Stimulated activated memory B cell treated with anti-CD40 and anti-IgM and Interleukin-4, amounts not matched to agents 10 μg/mL and 1 μg/mL and 100 μg/mL, for 72 hours (primary cell): ENCODE measurements around the gene ERFE.
"Not testable (repeated sequence)": the region's sequence is repeated elsewhere in the genome, so short reads cannot be mapped to it uniquely, and the experiment has no call there.

Experiments
- ATAC-seq: fragments of 150-1000 bp; cut with Tn5 transposase; 2 replicates; pipeline ENCODE4 v1.10.0; 2021
- H3K27ac Mint-ChIP-seq: one replicate; pipeline ENCODE4 v1.8.0; 2022; ENCODE audit warnings: mild to moderate bottlenecking, mixed read lengths
- H3K27me3 Mint-ChIP-seq: one replicate; pipeline ENCODE4 v1.8.0; 2022; ENCODE audit warnings: mixed read lengths
- H3K36me3 Mint-ChIP-seq: one replicate; pipeline ENCODE4 v1.8.0; 2022; ENCODE audit warnings: mixed read lengths
- H3K4me1 Mint-ChIP-seq: one replicate; pipeline ENCODE4 v1.8.0; 2022; ENCODE audit warnings: mixed read lengths
- H3K4me3 Mint-ChIP-seq: one replicate; pipeline ENCODE4 v1.8.0; 2022; ENCODE audit warnings: mild to moderate bottlenecking, moderate library complexity, mixed read lengths
- H3K9me3 Mint-ChIP-seq: one replicate; pipeline ENCODE4 v1.8.0; 2022; ENCODE audit warnings: mixed read lengths

Gene ERFE

GRCh38 chr2:238158509-238159070, at the start of gene ERFE:
ERFE (plus strand) TSS chr2:238158970; CDS start chr2:238159008, 38 bp downstream.
- H3K27ac Mint-ChIP-seq: no peak within 1 kb of the TSS
- H3K9me3 Mint-ChIP-seq: peaks cover 5% of the 10 kb centered on the region
- peak; percentile 67 for ATAC-seq
- H3K36me3 Mint-ChIP-seq: no peaks in the 10 kb centered on the region
- H3K27me3 Mint-ChIP-seq: peaks cover 35% of the 10 kb centered on the region
- H3K4me1 Mint-ChIP-seq: peaks cover 20% of the 10 kb centered on the region
- H3K4me3 Mint-ChIP-seq: peak within 1 kb of the TSS; percentile 77

- H3K4me3 Mint-ChIP-seq: no peak overlapping the region
- no peaks in the 10 kb centered on the region for H3K27me3 Mint-ChIP-seq
- no peak for ATAC-seq
- peaks cover 31% of the 10 kb centered on the region for H3K36me3 Mint-ChIP-seq
- peaks cover 9% of the 10 kb centered on the region for H3K9me3 Mint-ChIP-seq
- H3K27ac Mint-ChIP-seq: no peak overlapping the region
- peaks cover 18% of the 10 kb centered on the region for H3K4me1 Mint-ChIP-seq
Measured at GRCh38 chr2:238113611-238114010, 45.2 kb upstream of the ERFE start.

- no peak overlapping the region for H3K4me3 Mint-ChIP-seq
- H3K27ac Mint-ChIP-seq: no peak overlapping the region
- ATAC-seq: no peak
- H3K9me3 Mint-ChIP-seq: peaks cover 13% of the 10 kb centered on the region
- H3K36me3 Mint-ChIP-seq: peaks cover 31% of the 10 kb centered on the region
- H3K4me1 Mint-ChIP-seq: peaks cover 14% of the 10 kb centered on the region
- no peaks in the 10 kb centered on the region for H3K27me3 Mint-ChIP-seq
Measured at GRCh38 chr2:238114331-238114841, 44.4 kb upstream of the ERFE start.

GRCh38 chr2:238114851-238115660, 43.7 kb upstream of the ERFE start:
- no peak for ATAC-seq
- no peak overlapping the region for H3K27ac Mint-ChIP-seq
- H3K9me3 Mint-ChIP-seq: peaks cover 13% of the 10 kb centered on the region
- H3K4me1 Mint-ChIP-seq: peaks cover 17% of the 10 kb centered on the region
- H3K27me3 Mint-ChIP-seq: no peaks in the 10 kb centered on the region
- peaks cover 31% of the 10 kb centered on the region for H3K36me3 Mint-ChIP-seq
- no peak overlapping the region for H3K4me3 Mint-ChIP-seq

- H3K9me3 Mint-ChIP-seq: peaks cover 13% of the 10 kb centered on the region
- peaks cover 31% of the 10 kb centered on the region for H3K36me3 Mint-ChIP-seq
- peaks cover 23% of the 10 kb centered on the region for H3K4me1 Mint-ChIP-seq
- H3K27me3 Mint-ChIP-seq, ATAC-seq, H3K4me3 Mint-ChIP-seq, H3K27ac Mint-ChIP-seq: not testable (repeated sequence)
Measured at GRCh38 chr2:238115709-238116108, 43.1 kb upstream of the ERFE start.

- peaks cover 13% of the 10 kb centered on the region for H3K9me3 Mint-ChIP-seq
- no peaks in the 10 kb centered on the region for H3K27me3 Mint-ChIP-seq
- peaks cover 26% of the 10 kb centered on the region for H3K36me3 Mint-ChIP-seq
- no peak overlapping the region for H3K4me3 Mint-ChIP-seq
- H3K4me1 Mint-ChIP-seq: peaks cover 23% of the 10 kb centered on the region
- no peak overlapping the region for H3K27ac Mint-ChIP-seq
- no peak for ATAC-seq
Measured at GRCh38 chr2:238116298-238117198, 42.2 kb upstream of the ERFE start.

- Mint-ChIP-seq H3K9me3 (peaks cover 10% of the 10 kb centered on the region), H3K27me3 (no peaks in the 10 kb centered on the region), H3K36me3 (peaks cover 24% of the 10 kb centered on the region), H3K4me3 (no peak overlapping the region), H3K4me1 (peaks cover 23% of the 10 kb centered on the region), H3K27ac (peak overlapping the region; percentile 61)
- ATAC-seq: no peak
Measured at GRCh38 chr2:238117199-238118154, 41.3 kb upstream of the ERFE start.

GRCh38 chr2:238119756-238120462, 38.9 kb upstream of the ERFE start:
- peak overlapping the region; percentile 65 for H3K27ac Mint-ChIP-seq
- peaks cover 6% of the 10 kb centered on the region for H3K9me3 Mint-ChIP-seq
- H3K4me3 Mint-ChIP-seq: no peak overlapping the region
- H3K36me3 Mint-ChIP-seq: peaks cover 8% of the 10 kb centered on the region
- H3K4me1 Mint-ChIP-seq: peaks cover 23% of the 10 kb centered on the region
- ATAC-seq: peak; percentile 74
- H3K27me3 Mint-ChIP-seq: no peaks in the 10 kb centered on the region

- ATAC-seq: no peak
- Mint-ChIP-seq H3K4me3 (no peak overlapping the region), H3K36me3 (peaks cover 8% of the 10 kb centered on the region), H3K9me3 (peaks cover 6% of the 10 kb centered on the region), H3K27ac (peak overlapping the region; percentile 65), H3K4me1 (peaks cover 23% of the 10 kb centered on the region), H3K27me3 (no peaks in the 10 kb centered on the region)
Measured at GRCh38 chr2:238120463-238121298, 38.1 kb upstream of the ERFE start.

- no peak for ATAC-seq
- peaks cover 23% of the 10 kb centered on the region for H3K4me1 Mint-ChIP-seq
- peaks cover 6% of the 10 kb centered on the region for H3K9me3 Mint-ChIP-seq
- H3K27me3 Mint-ChIP-seq: no peaks in the 10 kb centered on the region
- no peak overlapping the region for H3K4me3 Mint-ChIP-seq
- H3K27ac Mint-ChIP-seq: no peak overlapping the region
- H3K36me3 Mint-ChIP-seq: peaks cover 8% of the 10 kb centered on the region
Measured at GRCh38 chr2:238121511-238122286, 37.1 kb upstream of the ERFE start.

GRCh38 chr2:238122287-238123217, 36.2 kb upstream of the ERFE start:
- Mint-ChIP-seq H3K27me3 (no peaks in the 10 kb centered on the region), H3K36me3 (peaks cover 5% of the 10 kb centered on the region), H3K27ac (no peak overlapping the region), H3K9me3 (peaks cover 5% of the 10 kb centered on the region), H3K4me3 (no peak overlapping the region), H3K4me1 (peaks cover 20% of the 10 kb centered on the region)
- ATAC-seq: no peak
